Transverse colon (tissue), 4 donors: ENCODE data around the gene DMAC1.

ENCODE experiments used
- CTCF ChIP-seq, 5 experiments: fragments of 200-600 bp in 3 of 5; fragments of 450-650 bp in 2 of 5; sonication (generic) in 3 of 5; IDR thresholded peaks; 1 replicate in 2 of 5; 2 replicates in 3 of 5; pipeline ENCODE4 v1.5.1; 2016 to 2017; ENCODE audit warnings: antibody characterized with exemption in 5 of 5, inconsistent platforms in 3 of 5, mild to moderate bottlenecking in 2 of 5, moderate library complexity in 1 of 5
- EP300 ChIP-seq: sonication (generic); formaldehyde crosslinking; IDR thresholded peaks from one replicate; pipeline ENCODE4 v1.6.1; 2017; ENCODE audit warnings: antibody characterized with exemption, low read depth
- POLR2A ChIP-seq: fragments of 450-650 bp; IDR thresholded peaks from one replicate; pipeline ENCODE4 v1.6.1; 2016; ENCODE audit warnings: antibody characterized with exemption, mild to moderate bottlenecking, moderate library complexity
- POLR2AphosphoS5 ChIP-seq, 3 donors: sonication (generic); formaldehyde crosslinking; IDR thresholded peaks; one replicate each; pipeline ENCODE4 v1.6.1; 2016; ENCODE audit warnings: antibody characterized with exemption in 3 of 3

- TF ChIP-seq CTCF (IDR thresholded peaks at IDR 0.05), result no peak
- no peak for TF ChIP-seq POLR2AphosphoS5 (IDR thresholded peaks at IDR 0.05)
- no peak for TF ChIP-seq POLR2A
- TF ChIP-seq EP300, result no peak
Measured at GRCh38 chr9:7794196-7794595, 5.4 kb downstream of the DMAC1 start.
